ENCODE measurements around the gene RXRA.

RXRA gene

DNA sequence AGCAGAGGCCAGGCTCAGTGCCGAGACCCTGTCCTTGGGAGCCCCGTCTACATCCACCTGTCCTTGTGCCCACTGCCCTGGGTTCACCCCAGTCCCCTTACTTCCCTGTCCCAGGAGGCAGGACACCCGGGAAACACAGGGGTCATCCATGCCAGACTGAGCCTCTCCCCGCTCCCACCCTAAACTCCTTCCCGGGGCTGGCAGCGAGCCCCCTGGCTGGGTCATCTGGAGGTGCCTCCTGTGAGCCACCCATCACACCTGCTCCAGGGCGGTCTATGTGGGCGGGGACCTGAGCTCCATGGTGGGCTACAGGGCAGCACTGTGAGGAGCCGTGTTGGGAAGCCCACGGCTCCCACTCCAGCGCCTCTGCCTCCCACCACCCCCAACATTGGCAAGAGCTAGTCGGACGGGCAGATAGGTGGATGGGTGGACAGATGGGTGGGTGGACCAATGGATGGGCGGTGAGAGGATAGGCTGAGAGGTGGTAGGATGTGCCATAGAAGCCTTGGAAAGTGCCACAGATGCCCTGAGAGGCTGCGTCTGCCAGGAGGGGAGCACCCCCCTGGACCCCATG is 42.5 kb upstream of the RXRA start:
- no peak for TF ChIP-seq ELF4 (IDR thresholded peaks at IDR 0.05)
- TF ChIP-seq CTBP1 (IDR thresholded peaks at IDR 0.05; ENCODE audit: borderline replicate concordance), result no peak
- TF ChIP-seq L3MBTL2 (conservative IDR thresholded peaks at IDR 0.05), result no peak
- no peak for TF ChIP-seq ZNF384 (IDR thresholded peaks at IDR 0.05)
- no peak for TF ChIP-seq SP1 (IDR thresholded peaks at IDR 0.05)
- no peak for TF ChIP-seq SUZ12 (IDR thresholded peaks at IDR 0.05)
- TF ChIP-seq FOXA1 (IDR thresholded peaks at IDR 0.05), result no peak
- no peak for TF ChIP-seq LEF1 (IDR thresholded peaks at IDR 0.05; ENCODE audit: borderline replicate concordance)
- TF ChIP-seq HDGF (IDR thresholded peaks at IDR 0.05; ENCODE audit: borderline replicate concordance), result no peak
- TF ChIP-seq TARDBP (IDR thresholded peaks at IDR 0.05), result no peak
- no peak for TF ChIP-seq FOXK2 (IDR thresholded peaks at IDR 0.05)
- TF ChIP-seq, protein P1, sequence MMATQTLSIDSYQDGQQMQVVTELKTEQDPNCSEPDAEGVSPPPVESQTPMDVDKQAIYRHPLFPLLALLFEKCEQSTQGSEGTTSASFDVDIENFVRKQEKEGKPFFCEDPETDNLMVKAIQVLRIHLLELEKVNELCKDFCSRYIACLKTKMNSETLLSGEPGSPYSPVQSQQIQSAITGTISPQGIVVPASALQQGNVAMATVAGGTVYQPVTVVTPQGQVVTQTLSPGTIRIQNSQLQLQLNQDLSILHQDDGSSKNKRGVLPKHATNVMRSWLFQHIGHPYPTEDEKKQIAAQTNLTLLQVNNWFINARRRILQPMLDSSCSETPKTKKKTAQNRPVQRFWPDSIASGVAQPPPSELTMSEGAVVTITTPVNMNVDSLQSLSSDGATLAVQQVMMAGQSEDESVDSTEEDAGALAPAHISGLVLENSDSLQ (IDR thresholded peaks at IDR 0.05), result no peak
- ChIA-PET POLR2A (no interaction called here), CTCF (no interaction called here)
- no peak for DNase-seq (ENCODE audit: extremely low spot score)

GRCh38 chr9:134284273-134284672 is 42.0 kb upstream of the RXRA start:
- no peak for DNase-seq (ENCODE audit: extremely low spot score)
- CTCF ChIA-PET, result no interaction called here
- TF ChIP-seq SUZ12 (IDR thresholded peaks at IDR 0.05), result no peak
- TF ChIP-seq HDGF (IDR thresholded peaks at IDR 0.05; ENCODE audit: borderline replicate concordance), result no peak
- POLR2A ChIA-PET, result no interaction called here

DNA sequence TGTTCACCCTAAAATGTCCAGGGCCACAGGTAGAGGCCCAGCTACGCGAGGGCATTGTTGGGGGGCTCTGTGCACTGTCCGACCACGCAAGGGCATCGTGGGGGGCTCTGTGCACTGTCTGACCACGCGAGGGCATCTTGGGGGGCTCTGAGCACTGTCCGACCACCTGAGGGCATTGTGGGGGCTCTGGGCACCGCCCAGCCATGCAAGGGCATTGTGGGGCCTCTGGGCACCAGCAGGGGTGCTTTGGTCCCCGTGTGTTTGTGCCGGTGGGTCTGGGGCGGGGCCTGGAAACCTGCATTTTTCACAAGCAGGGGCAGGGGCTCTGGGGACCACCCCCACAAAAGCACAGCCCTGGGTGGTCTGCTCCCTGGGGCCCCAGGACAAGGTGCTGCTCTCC is 41.5 kb upstream of the RXRA start:
- ChIA-PET CTCF (no interaction called here), POLR2A (no interaction called here)
- no peak for TF ChIP-seq FOXK2 (IDR thresholded peaks at IDR 0.05)
- TF ChIP-seq NFRKB (IDR thresholded peaks at IDR 0.05), result no peak
- no peak for TF ChIP-seq ELF4 (IDR thresholded peaks at IDR 0.05)
- no peak for TF ChIP-seq ARNT (IDR thresholded peaks at IDR 0.05)
- no peak for TF ChIP-seq FOXA1 (IDR thresholded peaks at IDR 0.05)
- no peak for TF ChIP-seq SP1 (IDR thresholded peaks at IDR 0.05)
- TF ChIP-seq HDGF (IDR thresholded peaks at IDR 0.05; ENCODE audit: borderline replicate concordance), result no peak
- TF ChIP-seq CTBP1 (IDR thresholded peaks at IDR 0.05; ENCODE audit: borderline replicate concordance), result no peak
- no peak for DNase-seq (ENCODE audit: extremely low spot score)

DNA sequence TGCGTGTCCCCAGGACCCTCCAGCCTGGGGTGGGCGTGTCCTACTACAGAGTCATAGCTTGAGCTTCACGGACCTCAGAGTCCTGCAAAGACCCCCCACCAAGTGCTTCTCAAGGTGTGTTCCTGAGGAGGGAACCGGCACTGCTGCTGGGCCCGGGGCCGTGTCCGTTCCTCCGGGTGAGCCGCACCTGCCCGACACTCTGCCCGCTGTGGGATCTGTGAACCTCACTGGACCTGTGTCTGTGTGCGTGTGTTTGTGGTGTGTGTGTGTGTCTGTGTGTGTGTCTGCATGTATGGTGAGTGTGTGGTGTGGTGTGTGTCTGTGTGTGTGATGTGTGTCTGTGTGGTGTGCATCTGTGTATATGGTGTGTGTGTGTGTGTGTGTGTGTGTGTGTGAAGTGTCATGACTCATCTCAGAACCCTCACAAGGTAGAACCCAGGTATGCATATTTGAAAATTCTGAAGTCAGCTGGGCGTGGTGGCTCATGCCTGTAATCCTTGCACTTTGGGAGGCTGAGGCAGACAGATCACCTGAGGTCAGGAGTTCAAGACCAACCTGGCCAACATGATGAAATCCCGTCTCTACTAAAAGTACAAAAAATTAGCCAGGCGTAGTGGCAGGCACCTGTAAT is 40.9 kb upstream of the RXRA start:
- ChIA-PET CTCF (no interaction called here), POLR2A (no interaction called here)
- TF ChIP-seq TARDBP (IDR thresholded peaks at IDR 0.05) (no peak), FOXA1 (IDR thresholded peaks at IDR 0.05) (no peak), ELF4 (IDR thresholded peaks at IDR 0.05) (no peak), BHLHE40 (IDR thresholded peaks at IDR 0.05; ENCODE audit: borderline replicate concordance) (no peak), SUZ12 (IDR thresholded peaks at IDR 0.05) (no peak), HDGF (IDR thresholded peaks at IDR 0.05; ENCODE audit: borderline replicate concordance) (no peak), LEF1 (IDR thresholded peaks at IDR 0.05; ENCODE audit: borderline replicate concordance) (no peak), ARNT (IDR thresholded peaks at IDR 0.05) (no peak), CTBP1 (IDR thresholded peaks at IDR 0.05; ENCODE audit: borderline replicate concordance) (no peak), FOXK2 (IDR thresholded peaks at IDR 0.05) (no peak), SP1 (IDR thresholded peaks at IDR 0.05) (no peak), L3MBTL2 (conservative IDR thresholded peaks at IDR 0.05) (no peak), FOXM1 (IDR thresholded peaks at IDR 0.05; ENCODE audit: borderline replicate concordance) (no peak), NFRKB (IDR thresholded peaks at IDR 0.05) (no peak), ZNF384 (IDR thresholded peaks at IDR 0.05) (no peak)
- TF ChIP-seq, protein P1 (IDR thresholded peaks at IDR 0.05), result no peak
- no peak for DNase-seq (ENCODE audit: extremely low spot score)

- no peak for TF ChIP-seq TARDBP (IDR thresholded peaks at IDR 0.05)
- no peak for TF ChIP-seq HDGF (IDR thresholded peaks at IDR 0.05; ENCODE audit: borderline replicate concordance)
- no peak for TF ChIP-seq SUZ12 (IDR thresholded peaks at IDR 0.05)
- no peak for TF ChIP-seq ZNF384 (IDR thresholded peaks at IDR 0.05)
- TF ChIP-seq FOXM1 (IDR thresholded peaks at IDR 0.05; ENCODE audit: borderline replicate concordance), result no peak
- TF ChIP-seq, protein P1 (IDR thresholded peaks at IDR 0.05), result no peak
- TF ChIP-seq FOXA1 (IDR thresholded peaks at IDR 0.05), result no peak
- TF ChIP-seq CTBP1 (IDR thresholded peaks at IDR 0.05; ENCODE audit: borderline replicate concordance), result no peak
- DNase-seq (ENCODE audit: extremely low spot score), result no peak
- ChIA-PET CTCF (interaction anchor here (1.2 kb wide), 1 partner anchor 19 kb away, joined by 3 read pairs; no protein-coding TSS in a partner anchor), POLR2A (no interaction called here)
Observed at GRCh38 chr9:134286471-134287245, 39.6 kb upstream of the RXRA start.
